Activated CD4-positive, CD25-positive, alpha-beta regulatory T cell treated with anti-CD3 and anti-CD28 coated beads, Interleukin-2, amount 50 U/mL, for 72 hours (primary cell): ENCODE data around the gene NOG.

ENCODE experiments used
- DNase-seq: peaks from one replicate; pipeline ENCODE4 v3.0.0; 2021

Gene NOG

GRCh38 chr17:56639517-56639916, 46.0 kb downstream of the NOG start:
- DNase-seq = no peak

- no peak for DNase-seq
These were observed 46.6 kb downstream of the NOG start for GRCh38 chr17:56640116-56640515.

GRCh38 chr17:56641373-56641772, 47.9 kb downstream of the NOG start:
- DNase-seq = no peak

GRCh38 chr17:56641894-56642293, 48.4 kb downstream of the NOG start:
- no peak for DNase-seq

- DNase-seq = no peak
These were observed 48.9 kb downstream of the NOG start for GRCh38 chr17:56642424-56642823.
